GM18505 (cell line): ENCODE data around the gene FCHSD1.
A peak's percentile ranks its signal among the peaks of the same experiment; 100 is the strongest.

Experiments
- ATAC-seq: cut with Tn5 transposase; IDR thresholded peaks from one replicate; pipeline ENCODE4 v1.9.1; 2021; ENCODE audit not compliant: unreplicated experiment
- POLR2A ChIP-seq: IDR thresholded peaks from 4 replicates; pipeline ENCODE4 v1.6.1; 2011; ENCODE audit warnings: borderline replicate concordance; ENCODE audit not compliant: insufficient read depth, insufficient read length; ENCODE audit errors: extremely low read depth

FCHSD1 gene

GRCh38 chr5:141665995-141666940, 15.1 kb upstream of the FCHSD1 start:
- ATAC-seq: no peak
- no peak for TF ChIP-seq POLR2A

DNA sequence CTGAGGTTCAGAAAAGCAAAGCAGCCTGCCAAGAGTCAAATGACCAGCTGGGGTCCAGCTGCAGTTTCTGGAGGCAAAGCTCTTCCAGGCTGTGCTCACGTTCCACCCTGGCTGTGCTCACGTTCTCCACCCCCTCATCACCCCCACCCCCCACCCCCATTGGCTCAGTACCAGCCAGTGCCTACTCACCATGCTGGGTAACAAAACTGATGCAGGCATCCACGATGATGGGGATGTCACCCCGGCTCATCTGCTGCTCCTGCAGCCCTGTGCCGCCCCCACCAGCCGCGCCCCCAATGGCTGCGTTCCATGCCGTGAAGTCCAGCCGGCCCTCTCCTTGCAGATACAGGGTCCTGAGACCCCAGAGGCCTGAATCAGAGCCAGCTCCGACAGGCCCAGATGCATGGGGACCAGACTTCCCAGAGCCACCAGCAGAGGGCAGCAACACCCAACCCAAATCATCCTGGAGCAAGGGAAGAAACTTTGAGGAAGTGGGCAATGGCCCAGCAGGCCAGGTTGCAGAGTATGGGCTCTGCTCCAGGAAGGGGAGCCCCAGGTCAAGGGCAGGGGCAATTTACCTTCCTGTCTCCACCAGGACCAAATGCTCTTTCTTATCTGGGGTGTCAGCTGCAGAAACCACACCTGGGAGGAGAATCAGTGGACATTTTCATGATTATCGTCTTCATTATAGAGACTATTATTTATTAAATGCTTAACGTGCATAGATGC, 13.7 kb upstream of the FCHSD1 start:
- peak; percentile 88 for ATAC-seq
- no peak for TF ChIP-seq POLR2A

GRCh38 chr5:141663506-141663905, 12.3 kb upstream of the FCHSD1 start:
- no peak for TF ChIP-seq POLR2A
- ATAC-seq: no peak

GRCh38 chr5:141662028-141662427, 10.8 kb upstream of the FCHSD1 start:
- no peak for ATAC-seq
- TF ChIP-seq POLR2A: no peak

DNA sequence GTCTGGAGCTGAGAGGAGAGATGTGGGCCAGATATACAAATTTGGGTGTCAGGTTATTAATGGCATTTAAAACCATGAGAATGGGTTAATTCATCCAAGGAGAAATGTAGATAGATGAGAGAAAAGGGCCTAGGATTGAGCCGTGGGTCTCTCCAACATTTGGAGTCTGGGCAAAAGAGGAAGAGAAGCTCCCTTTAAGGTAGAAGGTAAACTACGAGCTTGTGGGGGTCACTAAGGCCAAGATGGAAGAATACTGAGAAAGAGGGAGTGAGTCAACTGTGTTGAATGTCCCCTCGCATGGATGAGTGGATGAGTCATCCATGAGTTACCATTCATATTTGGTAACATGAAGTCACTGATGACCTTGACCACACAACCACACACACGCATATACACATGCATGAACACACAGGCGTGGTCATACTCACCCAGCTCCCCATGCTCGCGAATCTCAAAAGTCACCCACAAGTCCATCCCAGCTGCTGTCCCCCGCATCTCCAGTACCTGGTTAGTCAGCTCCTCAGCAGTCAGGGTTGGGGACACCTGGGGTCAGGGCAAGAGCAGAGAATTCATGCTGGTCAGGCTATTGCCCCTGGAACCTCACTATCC, 6.8 kb upstream of the FCHSD1 start:
- TF ChIP-seq POLR2A: no peak
- no peak for ATAC-seq

DNA sequence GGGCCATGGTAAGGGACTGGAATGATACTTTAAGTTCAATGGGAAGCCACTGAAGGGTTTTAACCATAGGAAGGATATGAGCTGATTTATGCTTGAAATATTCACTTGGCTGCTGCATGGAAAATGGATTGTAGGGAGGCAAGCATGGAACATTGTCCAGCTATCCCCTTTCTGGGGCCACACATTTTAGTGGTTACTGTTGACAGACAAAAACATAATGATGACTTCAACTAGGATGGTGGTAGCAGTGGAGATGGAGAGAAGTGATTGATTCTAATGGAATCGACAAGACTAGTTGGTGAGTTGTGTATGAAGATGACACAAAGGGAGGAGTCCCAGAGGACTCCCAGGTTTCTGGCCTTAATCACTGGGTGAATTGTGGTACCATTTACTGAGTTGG, 6.2 kb upstream of the FCHSD1 start:
- TF ChIP-seq POLR2A: no peak

GRCh38 chr5:141656396-141656795, 5.2 kb upstream of the FCHSD1 start:
- TF ChIP-seq POLR2A: no peak
- ATAC-seq: no peak

More for the DNA sequence above, 6.2 kb upstream of the FCHSD1 start:
- ATAC-seq: no peak

- ATAC-seq: no peak
- no peak for TF ChIP-seq POLR2A
Measured at GRCh38 chr5:141655020-141655419, 3.8 kb upstream of the FCHSD1 start.

DNA sequence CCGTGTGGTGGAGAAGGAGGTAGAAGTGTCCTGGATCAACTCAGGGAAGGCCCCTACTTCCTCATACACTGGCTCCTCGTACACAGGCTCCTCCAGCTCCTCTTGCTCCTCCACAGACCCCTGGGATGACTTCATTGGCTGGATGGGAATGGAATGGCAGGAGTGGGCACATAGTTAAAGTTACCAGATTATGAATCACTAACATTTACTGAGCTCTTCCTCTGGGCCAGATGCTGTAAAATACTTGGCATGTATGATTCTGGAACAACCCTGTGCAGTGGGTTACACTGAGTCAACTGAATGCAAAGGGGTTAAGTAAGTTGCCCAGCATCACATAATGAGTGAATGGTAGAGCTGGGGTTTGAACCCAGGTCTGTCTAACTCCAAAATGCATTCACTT, 3.1 kb upstream of the FCHSD1 start:
- TF ChIP-seq POLR2A: no peak
- no peak for ATAC-seq

GRCh38 chr5:141651728-141652105, 499 bp upstream of the FCHSD1 start:
- no peak for ATAC-seq
- TF ChIP-seq POLR2A: no peak

- no peak for ATAC-seq
- TF ChIP-seq POLR2A: no peak
Measured at GRCh38 chr5:141649972-141650371, 1.2 kb downstream of the FCHSD1 start.

GRCh38 chr5:141649056-141649688, 2.0 kb downstream of the FCHSD1 start:
- no peak for TF ChIP-seq POLR2A
- ATAC-seq: no peak

- ATAC-seq: no peak
- no peak for TF ChIP-seq POLR2A
Measured at GRCh38 chr5:141647851-141648250, 3.4 kb downstream of the FCHSD1 start.
